Transverse colon (tissue), 4 donors: ENCODE data around the gene CEP83. TPM values are rescaled to one million over a fixed set of nuclear protein-coding genes. Genes with fewer than 3 reads are reported as not detected.

Experiments
- DNase-seq: peaks from one replicate; pipeline ENCODE4 v3.0.0-alpha.2; 2019
- H3K27ac ChIP-seq, 4 donors: fragments of 200-600 bp; sonication (generic); 2 replicates each; pipeline ENCODE4 v1.5.1; 2016 to 2018; ENCODE audit warnings: inconsistent platforms in 4 of 4
- H3K27me3 ChIP-seq: fragments of 200-600 bp; sonication (generic); 2 replicates; pipeline ENCODE4 v1.5.1; 2017; ENCODE audit warnings: inconsistent platforms
- H3K36me3 ChIP-seq, 4 donors: fragments of 200-600 bp; sonication (generic); 2 replicates each; pipeline ENCODE4 v1.5.1; 2017 to 2019; ENCODE audit warnings: inconsistent platforms in 4 of 4
- H3K4me1 ChIP-seq, 4 donors: fragments of 200-600 bp; sonication (generic); 2 replicates each; pipeline ENCODE4 v1.5.1; 2017 to 2020; ENCODE audit warnings: inconsistent platforms in 4 of 4
- H3K4me3 ChIP-seq, 4 donors: fragments of 200-600 bp; sonication (generic); 1 replicate in 1 of 4; 2 replicates in 3 of 4; pipeline versions ENCODE4 v1.5.1 to v1.6.1; 2017 to 2019; ENCODE audit warnings: inconsistent platforms in 4 of 4
- H3K9me3 ChIP-seq, 2 donors: fragments of 200-600 bp; sonication (generic); 2 replicates each; pipeline ENCODE4 v1.5.1; 2017 to 2019; ENCODE audit warnings: inconsistent platforms in 2 of 2
- EP300 ChIP-seq: sonication (generic); formaldehyde crosslinking; IDR thresholded peaks from one replicate; pipeline ENCODE4 v1.6.1; 2017; ENCODE audit warnings: antibody characterized with exemption, low read depth
- POLR2A ChIP-seq: fragments of 450-650 bp; IDR thresholded peaks from one replicate; pipeline ENCODE4 v1.6.1; 2016; ENCODE audit warnings: antibody characterized with exemption, mild to moderate bottlenecking, moderate library complexity
- POLR2AphosphoS5 ChIP-seq, 3 donors: sonication (generic); formaldehyde crosslinking; IDR thresholded peaks; one replicate each; pipeline ENCODE4 v1.6.1; 2016; ENCODE audit warnings: antibody characterized with exemption in 3 of 3
- WGBS, 2 donors: methylation state at CpG; one replicate each; pipeline ENCODE4 v1.1.5; 2018; ENCODE audit warnings: low coverage in 1 of 2; 5-methylcytosine and 5-hydroxymethylcytosine counted together
- in situ Hi-C, 4 donors: fragments of 200-750 bp; cut with MboI; loops; one replicate each; pipeline versions ENCODE4 v1.15.0 to v1.15.1; 2017; ENCODE audit warnings: low sequenced_read_pairs in 3 of 4, low pct_ligation_motif_present in 1 of 4, low pct_unique_long_range_greater_than_20kb in 1 of 4
- intact Hi-C: fragments of 100-400 bp; cut with DNase I; formaldehyde crosslinking; loops from one replicate; pipeline ENCODE4 v1.15.1; 2023; ENCODE audit warnings: low total_unique reads
- total RNA-seq, 4 donors: library from RNA; depleted of rRNA; stranded (reverse); fragments of >200 nt; gene quantifications; one replicate each; pipeline ENCODE4 v1.1.0, GENCODE V29; 2016
- TF ChIP-seq, protein P1 (sequence below), 5 experiments: fragments of 200-600 bp in 3 of 5; fragments of 450-650 bp in 2 of 5; sonication (generic) in 3 of 5; IDR thresholded peaks; 1 replicate in 2 of 5; 2 replicates in 3 of 5; pipeline ENCODE4 v1.5.1; 2016 to 2017; ENCODE audit warnings: antibody characterized with exemption in 5 of 5, inconsistent platforms in 3 of 5, mild to moderate bottlenecking in 2 of 5, moderate library complexity in 1 of 5

CEP83 gene
- total RNA-seq, 4 donors from 2014 or later: 3.0 to 104 (median 17.0) TPM

- Histone ChIP-seq H3K4me1 (peaks cover 4 to 22% (median 13%) of the 10 kb centered on the region in 4 donors), H3K27ac (peak overlapping the region; percentile 8 to 45 (median 37)), H3K4me3 (no peak overlapping the region), H3K27me3 (no peaks in the 10 kb centered on the region), H3K9me3 (no peaks in the 10 kb centered on the region), H3K36me3 (no peaks in the 10 kb centered on the region)
- 52 to 62% methylated on average over 8 to 13 of the region's 13 CpGs for WGBS, 2 donors
- intact Hi-C loops: no loop called here
- DNase-seq: no peak
- TF ChIP-seq POLR2AphosphoS5 (IDR thresholded peaks at IDR 0.05) (peak in 1 of 3 donors; percentile 14), POLR2A (no peak)
- in situ Hi-C loops: no loop called here
These were observed 170.0 kb downstream of the CEP83 start for GRCh38 chr12:94289461-94290312.

DNA sequence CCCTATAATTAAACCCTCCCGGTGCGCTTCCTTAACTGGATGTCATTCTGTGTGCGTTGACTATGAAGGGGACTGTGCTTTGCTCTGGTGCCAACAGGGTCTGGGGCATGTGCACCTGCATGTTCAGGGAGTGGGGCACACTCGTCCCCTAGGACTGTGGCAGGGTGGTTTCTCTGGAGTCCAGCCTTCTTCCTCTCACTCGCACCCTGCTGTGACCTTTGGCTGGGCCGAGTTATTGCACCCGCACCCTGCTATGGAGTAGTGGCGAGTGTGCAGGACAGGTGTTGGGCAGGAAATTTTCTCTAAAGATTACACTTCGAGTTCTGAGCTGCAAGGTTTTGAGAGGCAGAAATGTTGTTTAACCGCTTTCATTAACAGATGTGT, 172.4 kb downstream of the CEP83 start:
- intact Hi-C loops (no loop called here), in situ Hi-C loops (no loop called here)
- no peaks in the 10 kb centered on the region for H3K27me3 ChIP-seq
- WGBS, 2 donors: 55% methylated on average over 10 of the region's 10 CpGs; no CpG with 5 or more reads in 1 of the 2 donors
- DNase-seq: no peak
- peak overlapping the region in 2 of 4 donors; percentile 3 to 35 for H3K27ac ChIP-seq
- H3K4me1 ChIP-seq: peaks cover 4 to 26% (median 13%) of the 10 kb centered on the region in 4 donors
- H3K4me3 ChIP-seq: no peak overlapping the region
- TF ChIP-seq, protein P1, sequence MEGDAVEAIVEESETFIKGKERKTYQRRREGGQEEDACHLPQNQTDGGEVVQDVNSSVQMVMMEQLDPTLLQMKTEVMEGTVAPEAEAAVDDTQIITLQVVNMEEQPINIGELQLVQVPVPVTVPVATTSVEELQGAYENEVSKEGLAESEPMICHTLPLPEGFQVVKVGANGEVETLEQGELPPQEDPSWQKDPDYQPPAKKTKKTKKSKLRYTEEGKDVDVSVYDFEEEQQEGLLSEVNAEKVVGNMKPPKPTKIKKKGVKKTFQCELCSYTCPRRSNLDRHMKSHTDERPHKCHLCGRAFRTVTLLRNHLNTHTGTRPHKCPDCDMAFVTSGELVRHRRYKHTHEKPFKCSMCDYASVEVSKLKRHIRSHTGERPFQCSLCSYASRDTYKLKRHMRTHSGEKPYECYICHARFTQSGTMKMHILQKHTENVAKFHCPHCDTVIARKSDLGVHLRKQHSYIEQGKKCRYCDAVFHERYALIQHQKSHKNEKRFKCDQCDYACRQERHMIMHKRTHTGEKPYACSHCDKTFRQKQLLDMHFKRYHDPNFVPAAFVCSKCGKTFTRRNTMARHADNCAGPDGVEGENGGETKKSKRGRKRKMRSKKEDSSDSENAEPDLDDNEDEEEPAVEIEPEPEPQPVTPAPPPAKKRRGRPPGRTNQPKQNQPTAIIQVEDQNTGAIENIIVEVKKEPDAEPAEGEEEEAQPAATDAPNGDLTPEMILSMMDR (IDR thresholded peaks at IDR 0.05): no peak
- TF ChIP-seq POLR2A (no peak), POLR2AphosphoS5 (IDR thresholded peaks at IDR 0.05) (no peak), EP300 (no peak)
- no peaks in the 10 kb centered on the region for H3K36me3 ChIP-seq
- H3K9me3 ChIP-seq: no peaks in the 10 kb centered on the region

DNA sequence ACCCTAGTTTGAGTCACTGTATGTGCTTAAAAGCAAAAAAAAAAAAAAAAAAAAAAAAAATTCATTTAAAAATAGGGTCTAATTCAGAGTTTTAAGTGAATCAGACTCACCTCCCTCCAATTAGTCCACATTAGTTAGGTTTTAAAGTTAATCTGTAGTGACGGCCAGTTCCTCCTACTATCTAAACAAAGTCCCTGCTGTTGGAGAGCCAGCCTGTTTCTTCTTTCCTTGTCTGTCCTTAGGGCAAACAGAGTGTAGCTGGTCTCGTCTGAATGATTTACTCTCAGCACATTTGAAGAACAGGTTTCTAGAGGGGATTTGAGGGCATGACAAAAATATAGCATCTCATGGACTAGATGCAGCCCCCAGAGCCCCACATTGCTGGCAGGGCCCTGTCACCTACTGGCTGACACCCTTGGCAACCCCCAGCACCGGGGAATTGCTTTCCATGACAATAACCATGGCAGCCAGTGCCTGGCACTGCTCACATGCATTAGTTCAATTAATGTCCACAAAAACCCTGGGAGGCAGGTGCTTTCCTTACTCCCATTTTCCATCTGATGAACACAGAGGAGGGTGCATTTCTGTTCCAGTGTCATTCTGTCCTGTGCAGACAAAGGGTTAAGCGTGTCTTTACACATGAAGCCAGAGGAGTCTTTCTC, 173.0 kb downstream of the CEP83 start:
- H3K36me3 ChIP-seq: no peaks in the 10 kb centered on the region
- TF ChIP-seq POLR2A (no peak), EP300 (no peak), POLR2AphosphoS5 (IDR thresholded peaks at IDR 0.05) (no peak)
- TF ChIP-seq, protein P1 (IDR thresholded peaks at IDR 0.05): no peak
- intact Hi-C loops: no loop called here
- no peak overlapping the region for H3K4me3 ChIP-seq
- 42 to 47% methylated on average over 2 to 4 of the region's 4 CpGs for WGBS, 2 donors
- peak overlapping the region in 2 of 4 donors; percentile 3 to 35 for H3K27ac ChIP-seq
- no peaks in the 10 kb centered on the region for H3K9me3 ChIP-seq
- H3K27me3 ChIP-seq: no peaks in the 10 kb centered on the region
- no peak for DNase-seq
- in situ Hi-C loops: no loop called here
- H3K4me1 ChIP-seq: peaks cover 4 to 30% (median 13%) of the 10 kb centered on the region in 4 donors

- no peaks in the 10 kb centered on the region for H3K9me3 ChIP-seq
- H3K4me3 ChIP-seq: no peak overlapping the region
- peaks cover 4 to 30% (median 13%) of the 10 kb centered on the region in 4 donors for H3K4me1 ChIP-seq
- no peak for DNase-seq
- intact Hi-C loops: no loop called here
- TF ChIP-seq POLR2AphosphoS5 (IDR thresholded peaks at IDR 0.05) (no peak), EP300 (no peak), POLR2A (no peak)
- TF ChIP-seq, protein P1 (IDR thresholded peaks at IDR 0.05): no peak
- in situ Hi-C loops: no loop called here
- no peaks in the 10 kb centered on the region for H3K36me3 ChIP-seq
- no peak overlapping the region for H3K27ac ChIP-seq
- no peaks in the 10 kb centered on the region for H3K27me3 ChIP-seq
- 82 to 84% methylated on average over 3 to 8 of the region's 8 CpGs for WGBS, 2 donors
These were observed 173.6 kb downstream of the CEP83 start for GRCh38 chr12:94285943-94286582.
